Neutrophil (primary cell): ENCODE results near the gene PITX1.

ENCODE experiments used
- H3K27ac ChIP-seq: fragments of 200-600 bp; sonication (generic); 2 replicates; pipeline ENCODE4 v1.5.1; 2016; ENCODE audit warnings: mild to moderate bottlenecking, moderate library complexity
- H3K27me3 ChIP-seq: fragments of 200-600 bp; sonication (generic); 2 replicates; pipeline ENCODE4 v1.6.0; 2016; ENCODE audit warnings: mild to moderate bottlenecking
- H3K36me3 ChIP-seq: fragments of 200-600 bp; sonication (generic); 2 replicates; pipeline ENCODE4 v1.5.1; 2017
- H3K4me1 ChIP-seq, 2 experiments: fragments of 200-600 bp in 1 of 2; sonication (generic) in 1 of 2; 1 replicate in 1 of 2; 2 replicates in 1 of 2; pipeline versions ENCODE4 v1.5.1 to v1.6.1; 2013 to 2016; ENCODE audit warnings: low read depth in 1 of 2, low read length in 1 of 2, mild to moderate bottlenecking in 1 of 2, moderate library complexity in 1 of 2; ENCODE audit not compliant: control insufficient read depth in 1 of 2, insufficient read depth in 1 of 2
- H3K4me3 ChIP-seq, 2 experiments: fragments of 200-600 bp in 1 of 2; sonication (generic) in 1 of 2; 1 replicate in 1 of 2; 2 replicates in 1 of 2; pipeline ENCODE4 v1.5.1; 2013 to 2016; ENCODE audit warnings: low read depth in 1 of 2, low read length in 1 of 2, mild to moderate bottlenecking in 1 of 2, moderate library complexity in 1 of 2
- H3K9me3 ChIP-seq: fragments of 200-600 bp; sonication (generic); 2 replicates; pipeline ENCODE4 v1.5.1; 2016
- TF ChIP-seq, protein P1 (sequence below): fragments of 200-600 bp; sonication (generic); IDR thresholded peaks from 2 replicates; pipeline ENCODE4 v1.5.1; 2016; ENCODE audit warnings: antibody characterized with exemption

PITX1 gene

DNA sequence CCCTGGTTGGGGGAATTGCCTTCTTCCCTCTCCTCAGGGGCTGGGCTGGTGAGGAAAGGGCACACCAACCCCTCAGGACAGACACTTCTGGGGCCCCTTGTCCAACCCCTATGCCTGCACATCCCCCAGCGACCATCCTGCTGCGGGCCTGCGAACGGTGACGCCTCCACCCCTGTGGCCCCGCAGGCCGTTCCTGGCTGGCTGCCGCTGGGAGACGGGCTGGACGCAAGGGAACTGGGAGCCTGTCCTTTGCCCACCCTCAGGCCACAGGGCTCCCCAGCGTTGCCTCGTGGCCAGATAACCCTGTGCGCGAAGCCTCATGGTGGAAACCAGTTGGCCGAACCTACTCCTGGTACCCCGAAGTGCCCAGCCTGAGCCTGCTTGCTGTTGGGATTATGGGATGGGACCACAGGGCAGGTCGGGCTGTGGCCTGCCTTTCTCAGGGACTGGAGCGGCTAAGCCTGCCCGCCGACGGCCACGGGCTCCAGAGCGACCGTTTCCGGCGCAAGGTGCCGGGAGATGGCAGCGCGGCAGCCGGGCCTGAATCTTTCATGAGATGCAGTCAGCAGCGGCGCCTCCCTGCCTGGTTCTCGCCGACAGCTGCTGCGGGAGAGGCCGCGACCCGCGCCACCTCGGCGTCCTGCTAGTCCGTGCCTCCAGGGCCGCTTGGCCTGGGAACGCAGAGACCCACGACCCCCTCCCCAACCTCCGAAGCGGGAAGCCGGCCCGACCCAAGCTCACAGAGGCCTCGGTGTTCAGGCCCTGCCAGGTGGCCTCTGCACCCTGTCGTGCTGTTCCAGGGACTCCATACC is 6.5 kb upstream of the PITX1 start:
- Histone ChIP-seq H3K36me3 (no peaks in the 10 kb centered on the region), H3K4me1 (peaks cover 0 to 15% of the 10 kb centered on the region in 2 experiments), H3K27me3 (peaks cover 100% of the 10 kb centered on the region), H3K9me3 (no peaks in the 10 kb centered on the region), H3K4me3 (no peak overlapping the region), H3K27ac (no peak overlapping the region)
- TF ChIP-seq, protein P1, sequence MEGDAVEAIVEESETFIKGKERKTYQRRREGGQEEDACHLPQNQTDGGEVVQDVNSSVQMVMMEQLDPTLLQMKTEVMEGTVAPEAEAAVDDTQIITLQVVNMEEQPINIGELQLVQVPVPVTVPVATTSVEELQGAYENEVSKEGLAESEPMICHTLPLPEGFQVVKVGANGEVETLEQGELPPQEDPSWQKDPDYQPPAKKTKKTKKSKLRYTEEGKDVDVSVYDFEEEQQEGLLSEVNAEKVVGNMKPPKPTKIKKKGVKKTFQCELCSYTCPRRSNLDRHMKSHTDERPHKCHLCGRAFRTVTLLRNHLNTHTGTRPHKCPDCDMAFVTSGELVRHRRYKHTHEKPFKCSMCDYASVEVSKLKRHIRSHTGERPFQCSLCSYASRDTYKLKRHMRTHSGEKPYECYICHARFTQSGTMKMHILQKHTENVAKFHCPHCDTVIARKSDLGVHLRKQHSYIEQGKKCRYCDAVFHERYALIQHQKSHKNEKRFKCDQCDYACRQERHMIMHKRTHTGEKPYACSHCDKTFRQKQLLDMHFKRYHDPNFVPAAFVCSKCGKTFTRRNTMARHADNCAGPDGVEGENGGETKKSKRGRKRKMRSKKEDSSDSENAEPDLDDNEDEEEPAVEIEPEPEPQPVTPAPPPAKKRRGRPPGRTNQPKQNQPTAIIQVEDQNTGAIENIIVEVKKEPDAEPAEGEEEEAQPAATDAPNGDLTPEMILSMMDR = no peak

DNA sequence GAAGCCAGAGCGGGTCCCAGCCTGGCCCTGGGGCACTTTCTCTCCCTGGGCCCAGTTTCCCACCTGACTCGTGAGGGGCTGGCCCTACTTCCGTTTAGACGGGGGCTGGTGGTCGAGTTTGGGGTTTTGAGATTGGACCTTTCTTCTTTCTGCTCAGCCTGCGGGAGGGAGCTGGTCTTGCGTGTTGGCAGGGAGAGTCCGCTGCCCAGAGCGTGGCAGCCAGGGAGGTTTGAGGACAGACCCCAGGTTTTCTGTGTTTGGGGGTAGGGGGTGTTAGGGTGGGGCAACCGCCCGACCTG is 6.0 kb upstream of the PITX1 start:
- peaks cover 0 to 15% of the 10 kb centered on the region in 2 experiments for H3K4me1 ChIP-seq
- no peaks in the 10 kb centered on the region for H3K9me3 ChIP-seq
- TF ChIP-seq, protein P1 = no peak
- peaks cover 100% of the 10 kb centered on the region for H3K27me3 ChIP-seq
- no peak overlapping the region for H3K4me3 ChIP-seq
- H3K27ac ChIP-seq = no peak overlapping the region
- H3K36me3 ChIP-seq = no peaks in the 10 kb centered on the region

DNA sequence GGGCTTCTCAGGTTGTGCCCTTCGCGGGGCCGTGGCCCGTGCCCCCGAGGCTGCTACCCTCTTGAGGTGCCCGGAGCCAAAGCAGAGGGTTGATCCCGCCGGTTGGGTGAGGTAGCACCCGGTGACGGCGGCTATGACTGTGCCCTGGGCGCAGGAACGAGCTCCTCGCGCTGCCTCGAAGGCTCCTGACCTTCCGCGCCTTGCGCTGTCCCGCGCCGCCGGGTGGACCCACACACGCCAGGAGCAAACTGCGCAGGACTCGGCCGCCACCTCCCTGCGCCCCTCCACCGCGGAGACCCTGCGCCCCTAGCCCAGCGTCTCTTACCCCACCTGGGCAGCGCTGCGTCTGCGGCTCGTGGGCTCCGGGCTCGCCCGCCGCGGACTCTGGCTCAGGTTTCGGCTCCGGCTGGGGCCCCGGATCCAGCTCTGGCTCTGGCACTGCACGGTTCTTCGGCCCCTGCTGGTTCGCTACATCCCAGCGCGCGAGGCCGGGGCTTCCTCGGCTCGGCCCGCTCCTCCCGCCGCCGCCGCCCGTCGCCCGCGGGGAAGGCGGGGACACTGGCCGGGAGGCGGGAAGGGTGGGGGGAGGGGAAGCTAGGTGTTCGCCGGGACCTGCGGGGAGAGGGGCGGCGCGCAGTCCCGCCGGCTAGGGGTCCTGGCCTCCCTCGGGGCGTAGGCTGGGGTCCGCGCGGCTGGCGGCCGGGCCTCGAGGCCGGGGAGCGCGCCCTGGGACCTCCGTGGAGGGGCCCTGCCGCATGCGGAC is 5.4 kb upstream of the PITX1 start:
- Histone ChIP-seq H3K36me3 (no peaks in the 10 kb centered on the region), H3K27ac (no peak overlapping the region), H3K4me1 (peaks cover 0 to 15% of the 10 kb centered on the region in 2 experiments), H3K9me3 (no peaks in the 10 kb centered on the region), H3K4me3 (no peak overlapping the region), H3K27me3 (peaks cover 100% of the 10 kb centered on the region)
- TF ChIP-seq, protein P1 = no peak

DNA sequence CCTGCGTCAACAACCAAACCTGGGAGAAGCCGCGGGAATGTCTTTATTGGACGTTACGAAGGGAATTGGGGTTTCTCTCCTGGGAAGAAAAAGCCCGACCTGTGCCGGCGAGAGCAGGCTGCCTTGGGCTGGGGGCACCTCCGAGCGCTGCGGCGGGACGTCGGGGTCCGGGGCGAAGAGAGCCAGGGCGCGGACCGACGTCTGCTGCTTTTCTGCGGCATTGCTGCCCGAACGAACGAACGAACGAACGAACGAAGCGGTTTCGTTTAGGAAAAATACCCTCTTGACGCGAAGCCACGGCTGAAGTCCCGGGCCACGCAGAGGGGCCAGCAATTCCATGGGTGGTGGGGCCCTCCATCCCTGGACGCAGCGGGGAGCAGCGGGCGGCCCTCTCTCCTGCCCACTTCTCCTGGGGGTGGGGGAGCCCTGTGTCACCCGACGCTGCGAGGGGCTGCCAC is 4.8 kb upstream of the PITX1 start:
- Histone ChIP-seq H3K27me3 (peaks cover 100% of the 10 kb centered on the region), H3K36me3 (no peaks in the 10 kb centered on the region), H3K27ac (no peak overlapping the region), H3K4me1 (peaks cover 0 to 20% of the 10 kb centered on the region in 2 experiments), H3K9me3 (no peaks in the 10 kb centered on the region), H3K4me3 (no peak overlapping the region)
- TF ChIP-seq, protein P1 = no peak

DNA sequence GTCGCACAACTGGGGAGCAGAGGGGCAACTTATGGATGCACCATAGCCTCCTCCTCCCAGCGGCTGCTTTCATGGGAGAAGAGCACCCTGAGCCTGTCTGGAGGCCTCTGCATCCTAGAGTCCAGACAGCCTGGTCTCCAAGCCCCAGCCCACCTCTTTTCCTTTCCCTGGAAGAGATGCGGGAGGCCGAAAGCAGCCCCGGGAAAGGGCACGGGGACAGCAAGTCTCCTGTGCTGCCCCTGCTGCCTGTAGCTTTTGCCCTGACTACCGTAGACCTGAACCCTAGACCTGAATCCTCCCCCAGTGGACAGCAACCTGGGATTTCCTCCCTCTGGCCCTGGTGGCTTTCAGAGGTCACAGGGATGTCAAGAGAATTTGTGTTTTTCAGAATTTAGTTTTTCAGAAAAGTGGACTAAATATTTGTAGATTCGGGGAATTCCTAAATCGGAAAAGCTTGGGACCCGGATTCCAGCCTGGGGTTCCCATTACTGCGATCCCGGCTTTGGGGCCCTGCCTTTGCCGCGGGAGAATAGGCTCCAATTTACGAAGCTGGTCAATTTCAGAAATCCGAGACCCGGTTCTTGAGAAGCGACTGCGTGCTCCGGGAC is 4.3 kb upstream of the PITX1 start:
- TF ChIP-seq, protein P1 = no peak
- no peaks in the 10 kb centered on the region for H3K36me3 ChIP-seq
- no peak overlapping the region for H3K27ac ChIP-seq
- H3K4me1 ChIP-seq = peaks cover 2 to 23% of the 10 kb centered on the region in 2 experiments
- H3K27me3 ChIP-seq = peaks cover 100% of the 10 kb centered on the region
- H3K9me3 ChIP-seq = no peaks in the 10 kb centered on the region
- no peak overlapping the region for H3K4me3 ChIP-seq
